GDM1 (cell line): ENCODE results near the gene GLIS1.

ENCODE experiments used
- DNase-seq: peaks from one replicate; lab custom pipeline; 2025; lab: John Stamatoyannopoulos, UW

The GLIS1 gene

DNA sequence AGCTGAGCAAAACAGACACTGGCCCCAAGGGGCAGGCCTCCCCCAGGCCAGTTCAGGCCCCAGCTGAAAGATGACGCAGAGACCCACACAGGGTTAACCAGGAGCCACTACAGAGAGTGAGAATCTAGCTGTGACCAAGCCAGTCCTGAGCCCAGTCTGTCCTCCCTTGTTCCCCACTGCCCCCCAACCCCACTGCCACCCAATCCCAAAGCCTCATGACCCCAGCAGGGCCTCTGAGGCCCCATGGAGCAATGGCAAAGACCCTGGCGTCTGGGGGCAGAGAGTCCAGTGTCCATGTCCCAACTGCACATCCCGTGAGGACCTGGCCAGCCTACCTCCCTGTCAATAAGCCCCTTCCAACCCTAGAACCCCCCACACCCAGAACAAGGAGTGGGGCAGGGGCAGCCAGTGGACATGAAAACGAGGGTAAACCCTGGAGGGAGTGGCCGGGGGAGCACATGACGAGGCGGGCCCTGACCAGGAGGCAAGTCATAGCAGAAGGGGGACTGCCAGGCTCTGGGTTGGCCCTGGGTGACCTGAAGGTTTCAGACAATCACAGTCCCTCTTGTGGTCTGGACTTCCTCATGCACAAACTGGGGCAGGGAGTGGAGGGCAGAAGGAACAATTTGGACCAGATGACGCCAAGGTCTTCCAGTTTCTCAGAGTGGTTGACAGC, 100.5 kb downstream of the GLIS1 start:
- no peak for DNase-seq

DNA sequence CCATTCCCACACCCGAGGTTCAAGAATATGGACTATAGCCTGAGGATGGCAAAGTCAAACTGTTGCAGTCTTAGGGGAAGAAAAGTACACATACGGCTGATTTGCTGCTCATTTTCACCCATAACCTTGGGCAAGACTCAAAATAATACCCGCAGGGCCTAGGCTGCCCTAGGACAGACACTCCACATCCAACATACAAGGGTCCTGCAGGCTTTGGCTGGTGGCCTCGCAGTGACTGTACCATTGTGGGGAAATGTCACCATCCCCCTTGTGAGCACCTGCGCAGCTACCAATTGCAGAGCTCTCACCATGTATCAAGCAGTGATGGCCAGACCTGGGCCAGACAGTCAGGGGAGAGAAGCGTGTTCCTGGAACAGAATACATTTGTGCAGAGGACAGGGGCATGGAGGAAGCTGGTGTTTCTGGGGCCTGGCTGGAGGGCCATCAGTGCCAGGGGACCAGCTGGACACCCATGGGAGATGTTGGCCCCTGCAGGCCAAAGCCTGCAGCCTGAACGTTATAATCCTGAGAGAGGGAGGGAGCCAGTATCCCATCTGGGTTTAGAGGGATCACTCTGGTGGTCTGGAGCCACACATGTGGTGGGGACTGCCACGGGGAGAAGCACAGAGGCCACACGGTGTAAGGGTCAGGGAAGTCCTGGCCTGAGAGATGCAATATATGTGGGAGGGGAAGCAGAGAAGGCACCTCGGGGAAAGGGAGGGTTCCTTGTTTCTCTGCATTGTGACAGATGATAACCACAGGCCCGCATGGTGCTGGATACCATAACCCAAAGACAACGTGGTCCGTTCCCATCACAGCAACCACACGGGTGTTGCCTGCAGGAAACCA, 101.2 kb downstream of the GLIS1 start:
- DNase-seq, result no peak

DNA sequence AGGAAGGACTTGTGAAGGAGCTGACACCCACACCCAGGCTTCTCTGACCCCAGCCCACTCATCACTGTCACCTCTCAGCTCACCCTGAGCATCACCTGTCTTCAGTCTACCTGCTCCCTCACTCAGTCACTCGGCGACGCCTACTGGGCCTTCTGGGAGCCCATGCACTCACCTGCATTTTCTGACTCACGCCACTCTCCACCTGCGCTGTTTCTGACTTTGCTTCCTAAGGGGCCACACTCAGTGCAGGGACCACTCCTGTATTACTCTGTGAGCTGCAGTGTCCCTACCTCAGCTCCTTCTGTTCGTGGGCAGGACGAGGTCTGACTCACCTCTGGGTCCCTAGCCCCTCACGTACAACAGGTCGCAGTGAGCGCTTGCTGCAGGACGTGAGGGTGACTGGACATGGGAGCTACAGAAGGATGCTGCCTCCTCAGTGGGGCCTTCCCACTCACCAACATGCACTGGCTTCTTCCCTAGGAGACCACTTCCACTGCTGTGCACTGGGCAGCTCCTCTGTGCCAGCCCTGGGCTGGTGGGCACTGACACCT, 102.3 kb downstream of the GLIS1 start:
- DNase-seq, result no peak

DNA sequence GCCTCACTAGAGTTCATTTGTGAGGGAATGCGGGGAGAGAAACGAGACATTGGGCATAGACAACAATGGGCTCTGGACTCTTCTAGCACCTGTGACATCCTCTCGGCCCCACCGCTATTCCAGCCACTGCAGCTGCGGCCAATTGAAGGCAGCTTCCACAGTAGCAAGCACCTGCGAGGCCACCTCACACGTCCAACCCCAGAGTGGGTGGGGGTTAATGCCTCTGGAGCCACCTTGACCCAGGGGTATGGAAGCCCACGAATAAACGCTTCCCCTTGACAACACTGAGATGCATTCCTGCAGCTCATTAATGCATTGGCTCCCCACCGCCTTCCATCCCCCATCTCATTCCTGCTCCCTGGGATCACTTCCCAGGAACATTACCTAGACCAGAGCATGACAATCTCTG, 104.4 kb downstream of the GLIS1 start:
- no peak for DNase-seq

DNA sequence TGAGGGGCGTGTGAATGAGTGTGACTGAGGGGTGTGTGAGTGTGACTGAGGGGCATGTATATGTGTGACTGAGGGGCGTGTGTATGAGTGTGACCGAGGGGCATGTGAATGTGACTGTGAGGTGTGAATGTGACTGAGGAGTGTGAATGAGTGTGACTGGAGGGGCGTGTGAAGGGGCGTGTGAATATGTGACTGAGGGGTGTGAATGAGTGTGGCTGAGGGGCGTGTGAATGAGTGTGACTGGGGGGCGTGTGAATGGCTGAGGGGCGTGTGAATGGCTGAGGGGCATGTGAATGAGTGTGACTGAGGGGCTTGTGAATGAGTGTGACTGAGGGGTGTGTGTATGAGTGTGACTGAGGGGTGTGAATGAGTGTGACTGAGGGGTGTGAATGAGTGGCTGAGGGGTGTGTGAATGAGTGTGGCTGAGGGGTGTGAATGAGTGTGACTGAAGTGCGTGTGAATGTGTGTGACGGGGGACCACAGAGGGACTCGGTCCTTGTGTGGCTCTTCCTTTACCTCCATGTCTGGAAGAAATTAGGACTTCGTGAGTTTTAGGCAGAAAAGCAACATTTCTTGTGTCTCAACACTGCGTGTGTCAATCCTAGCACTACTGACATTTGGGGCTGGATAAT, 105.8 kb downstream of the GLIS1 start:
- no peak for DNase-seq

DNA sequence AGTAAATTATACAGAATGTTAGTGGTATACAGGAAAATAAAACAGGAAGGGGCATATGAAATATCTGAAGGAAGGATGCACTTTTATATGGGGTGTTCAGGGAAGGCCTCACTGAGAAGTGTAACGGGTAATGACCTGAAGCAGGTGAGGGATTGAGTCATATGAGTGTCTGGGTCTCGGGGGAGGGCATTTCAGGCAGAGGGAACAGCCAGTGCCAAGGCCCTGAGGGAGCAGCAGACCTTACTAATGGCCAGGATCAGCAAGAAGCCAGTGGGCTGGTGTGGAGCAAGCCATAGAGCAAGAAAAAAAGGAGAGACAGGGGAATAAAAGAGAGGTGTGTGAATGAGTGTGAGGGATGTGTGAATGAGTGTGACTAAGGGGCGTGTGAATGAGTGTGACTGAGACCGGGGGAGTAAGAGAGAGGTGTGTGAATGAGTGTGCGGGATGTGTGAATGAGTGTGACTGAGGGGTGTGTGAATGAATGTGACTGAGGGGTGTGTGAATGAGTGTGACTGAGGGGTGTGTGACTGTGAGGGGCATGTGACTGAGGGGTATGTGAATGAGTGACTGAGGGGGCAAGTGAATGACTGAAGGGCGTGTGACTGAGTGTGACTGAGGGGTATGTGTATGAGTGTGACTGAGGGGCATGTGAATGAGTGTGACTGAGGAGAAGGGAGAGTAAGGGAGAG, 107.2 kb downstream of the GLIS1 start:
- DNase-seq, result no peak

GRCh38 chr1:53629101-53629691, 109.8 kb downstream of the GLIS1 start:
- DNase-seq, result no peak

DNA sequence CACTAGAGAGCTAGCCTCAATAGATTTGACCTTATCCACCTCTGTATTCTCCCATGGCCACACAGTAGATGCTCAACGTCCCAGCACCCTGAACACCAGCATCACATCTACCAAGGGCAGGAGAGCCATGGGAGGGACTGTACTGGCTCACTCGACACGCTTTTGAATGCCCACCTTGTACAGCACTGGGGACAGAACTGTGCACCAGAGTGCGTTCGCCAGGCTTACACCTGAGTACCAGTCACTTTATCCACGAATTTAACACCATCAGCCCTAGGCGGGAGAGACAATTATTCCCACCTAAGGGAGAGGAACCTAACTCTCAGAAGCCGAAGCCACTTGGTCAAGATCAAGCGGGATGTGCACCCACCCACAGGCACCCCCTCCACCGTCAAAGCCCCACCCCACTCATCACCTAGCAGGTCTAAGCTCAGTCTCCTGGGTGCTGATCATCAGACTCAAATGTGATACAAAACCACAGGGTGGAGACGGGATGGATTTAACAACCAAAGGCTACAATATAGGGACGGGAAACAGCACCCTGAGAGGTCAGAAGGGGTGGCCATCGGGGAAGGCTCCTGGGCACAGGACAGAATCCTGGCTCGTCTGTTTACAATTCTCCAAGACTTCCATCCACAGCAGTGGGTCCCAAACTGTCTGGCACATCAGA, 110.5 kb downstream of the GLIS1 start:
- DNase-seq, result no peak

DNA sequence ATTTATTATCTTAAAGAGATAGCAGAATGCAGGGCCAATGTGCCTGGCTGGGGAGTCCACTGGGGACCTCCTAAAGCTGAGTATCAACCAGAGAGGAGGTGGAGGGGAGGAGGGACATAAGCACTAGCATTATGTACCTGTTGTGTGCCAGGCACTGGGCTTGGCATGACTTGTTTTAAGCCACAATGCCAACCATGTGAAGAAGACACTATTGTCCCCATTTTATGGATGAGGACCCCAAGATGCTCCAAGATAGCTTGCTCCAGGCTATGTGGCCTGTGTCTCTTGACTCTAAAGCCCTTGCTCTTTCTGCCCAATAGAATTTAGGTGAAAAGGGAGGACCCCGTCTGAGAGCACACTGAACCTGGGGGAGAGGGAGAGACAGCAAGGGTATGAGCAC, 111.3 kb downstream of the GLIS1 start:
- no peak for DNase-seq

DNA sequence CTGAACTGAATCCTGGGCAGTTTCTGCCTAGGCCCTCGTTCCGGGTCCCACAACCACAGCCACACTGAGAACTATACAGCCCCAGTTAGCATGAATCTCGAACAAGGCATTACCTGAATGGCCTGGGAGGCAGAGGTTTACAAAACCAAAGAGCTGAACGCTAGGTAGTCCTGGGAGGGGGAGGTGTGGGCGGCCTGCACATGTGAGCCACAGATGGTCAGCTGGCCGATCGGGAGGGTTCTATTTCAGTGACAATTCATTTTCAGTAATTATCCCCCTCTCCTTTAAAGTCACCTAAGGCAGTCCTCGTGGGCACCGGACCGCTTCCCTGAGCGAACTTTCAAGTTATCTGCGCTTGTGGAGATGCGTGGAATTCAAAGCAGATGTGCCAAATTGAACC, 111.9 kb downstream of the GLIS1 start:
- DNase-seq, result no peak

DNA sequence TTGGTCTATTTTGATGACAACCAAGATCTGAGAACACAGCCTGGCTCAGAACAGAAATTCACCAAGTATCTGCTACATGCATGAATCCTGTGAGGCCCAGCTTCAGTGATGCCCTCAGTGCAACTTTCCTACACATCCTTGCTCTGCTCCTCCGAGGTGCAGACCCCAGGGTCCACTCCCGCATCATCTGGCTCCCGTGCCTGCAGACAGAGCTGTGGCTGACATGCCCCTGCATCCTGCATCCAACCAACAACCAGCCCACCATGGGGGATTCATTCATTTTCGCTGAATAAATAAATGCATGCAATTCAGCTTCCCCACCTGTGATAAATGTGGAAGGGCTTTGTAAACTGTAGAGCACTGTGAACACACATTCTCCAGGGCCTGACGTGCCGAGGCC, 112.3 kb downstream of the GLIS1 start:
- no peak for DNase-seq

- no peak for DNase-seq
Observed at GRCh38 chr1:53625766-53626520, 113.0 kb downstream of the GLIS1 start.

- no peak for DNase-seq
Observed at GRCh38 chr1:53625049-53625448, 113.9 kb downstream of the GLIS1 start.

GRCh38 chr1:53622531-53622930, 116.4 kb downstream of the GLIS1 start:
- no peak for DNase-seq

DNA sequence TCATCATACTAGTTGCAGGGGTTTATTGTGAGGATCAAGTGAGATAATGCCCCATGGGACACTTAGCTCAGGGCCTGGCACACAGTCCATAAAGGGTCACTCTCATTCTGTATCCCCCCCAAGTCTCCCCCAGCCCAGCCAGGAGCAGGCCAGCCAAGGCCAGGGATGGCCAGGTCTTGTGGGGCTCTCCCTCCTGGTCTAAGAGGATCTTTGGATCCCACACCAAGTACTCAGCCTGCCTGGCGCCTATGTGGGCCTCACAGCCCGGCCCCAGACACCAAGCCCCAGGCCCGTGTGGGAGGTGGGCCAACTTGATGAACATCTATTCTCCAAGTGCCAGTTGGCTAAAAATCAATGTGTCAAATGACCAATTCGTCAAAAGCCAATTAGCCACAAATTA, 117.8 kb downstream of the GLIS1 start:
- DNase-seq, result no peak

- no peak for DNase-seq
Observed at GRCh38 chr1:53620061-53620855, 118.7 kb downstream of the GLIS1 start.

DNA sequence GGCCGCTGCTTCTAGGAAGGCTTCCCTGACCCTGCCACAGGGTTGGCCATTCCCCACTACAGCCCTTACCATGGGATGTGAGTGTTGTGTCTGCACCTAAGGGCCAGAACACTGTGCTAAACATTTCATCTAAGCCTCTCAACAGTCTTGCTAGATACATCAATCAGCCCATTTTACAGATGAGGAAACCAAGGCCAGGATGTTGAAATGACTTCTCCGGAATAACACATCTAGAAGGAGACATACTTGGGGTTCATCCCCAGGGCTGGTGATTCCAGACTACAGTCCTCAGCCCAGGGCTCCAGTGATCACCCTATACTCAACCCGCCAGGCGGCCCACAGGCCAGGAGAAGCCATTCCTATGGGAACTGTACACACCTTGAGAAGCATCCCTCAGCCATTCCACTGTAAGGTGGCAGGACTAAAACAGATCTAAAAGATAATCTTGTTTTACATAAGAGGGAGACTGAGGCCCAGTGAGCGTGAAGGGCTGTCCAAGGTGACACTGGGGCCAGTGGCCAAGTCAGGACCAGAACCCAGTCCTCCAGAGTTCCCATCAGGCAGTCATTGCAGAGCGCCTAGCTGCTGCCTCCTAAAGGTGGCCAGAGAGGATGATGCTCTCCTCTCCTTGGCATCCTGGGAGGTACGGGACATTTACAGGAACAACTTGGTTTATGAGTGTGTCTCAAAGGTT, 119.5 kb downstream of the GLIS1 start:
- DNase-seq, result no peak

GRCh38 chr1:53618500-53619366, 120.2 kb downstream of the GLIS1 start:
- DNase-seq, result no peak
